Measurements from ENCODE around the gene PCDHGA8. TPM values are rescaled to one million over a fixed set of nuclear protein-coding genes. Genes with fewer than 3 reads are reported as not detected.

Gene PCDHGA8
- total RNA-seq, 1 donor from 2014 or later: 1.5 TPM

GRCh38 chr5:141437221-141437620 lies 44.8 kb downstream of the PCDHGA8 start:
- TF ChIP-seq CTCF (IDR thresholded peaks at IDR 0.05): no peak
- H3K27ac ChIP-seq: no peak overlapping the region
- no peaks in the 10 kb centered on the region for H3K27me3 ChIP-seq (ENCODE audit: low read depth)
- no peak for DNase-seq
- no peaks in the 10 kb centered on the region for H3K36me3 ChIP-seq
- H3K4me1 ChIP-seq: no peaks in the 10 kb centered on the region
- ATAC-seq: no peak
- intact Hi-C loops (cut with DNase I): no loop called here
- peaks cover 62% of the 10 kb centered on the region for H3K9me3 ChIP-seq
- no peak overlapping the region for H3K4me3 ChIP-seq

DNA sequence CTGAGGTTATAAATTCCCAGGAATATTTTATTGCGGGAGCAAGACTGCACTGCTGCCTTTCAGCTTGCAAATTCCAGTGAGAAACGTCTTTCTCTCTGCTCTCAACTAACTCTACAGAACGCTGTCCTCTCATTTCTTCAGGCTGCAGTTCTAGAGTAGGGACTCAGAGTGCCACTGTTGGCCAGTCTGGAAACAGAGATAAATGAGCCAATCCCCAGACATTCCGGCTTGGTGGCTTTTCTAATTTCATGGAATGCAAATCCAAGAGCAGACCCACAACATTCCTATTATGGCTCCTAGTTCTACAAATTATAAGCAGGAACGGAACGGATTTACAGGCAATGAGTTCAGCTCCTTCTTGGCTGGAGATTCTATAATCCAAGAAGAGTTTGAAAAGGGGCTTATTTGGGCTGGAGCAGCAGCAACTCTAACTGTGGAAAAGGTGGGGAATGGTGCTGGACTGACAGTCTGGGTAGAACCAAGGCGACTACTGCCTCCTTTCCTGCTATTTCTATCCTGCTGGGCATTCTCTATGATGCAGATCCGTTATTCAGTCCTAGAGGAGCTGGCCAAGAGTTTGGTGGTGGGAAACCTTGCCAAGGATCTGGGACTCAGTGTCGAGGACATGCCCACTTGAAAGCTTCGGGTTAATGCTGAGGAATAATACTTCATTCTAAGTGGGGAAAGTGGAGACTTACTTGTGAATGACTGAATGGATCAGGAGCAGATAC lies 47.1 kb downstream of the PCDHGA8 start:
- no peak overlapping the region for H3K4me3 ChIP-seq
- no peak overlapping the region for H3K27ac ChIP-seq
- DNase-seq (no peak), ATAC-seq (no peak)
- intact Hi-C loops (cut with DNase I): no loop called here
- no peaks in the 10 kb centered on the region for H3K27me3 ChIP-seq (ENCODE audit: low read depth)
- peaks cover 46% of the 10 kb centered on the region for H3K9me3 ChIP-seq
- H3K36me3 ChIP-seq: no peaks in the 10 kb centered on the region
- TF ChIP-seq CTCF (IDR thresholded peaks at IDR 0.05): no peak
- H3K4me1 ChIP-seq: no peaks in the 10 kb centered on the region

- Histone ChIP-seq H3K9me3 (peaks cover 44% of the 10 kb centered on the region), H3K4me1 (no peaks in the 10 kb centered on the region), H3K27ac (no peak overlapping the region), H3K36me3 (no peaks in the 10 kb centered on the region), H3K4me3 (no peak overlapping the region), H3K27me3 (ENCODE audit: low read depth) (no peaks in the 10 kb centered on the region)
- no peak for TF ChIP-seq CTCF (IDR thresholded peaks at IDR 0.05)
- intact Hi-C loops (cut with DNase I): no loop called here
- ATAC-seq (no peak), DNase-seq (no peak)
Observed at GRCh38 chr5:141440341-141440740, 47.9 kb downstream of the PCDHGA8 start.

DNA sequence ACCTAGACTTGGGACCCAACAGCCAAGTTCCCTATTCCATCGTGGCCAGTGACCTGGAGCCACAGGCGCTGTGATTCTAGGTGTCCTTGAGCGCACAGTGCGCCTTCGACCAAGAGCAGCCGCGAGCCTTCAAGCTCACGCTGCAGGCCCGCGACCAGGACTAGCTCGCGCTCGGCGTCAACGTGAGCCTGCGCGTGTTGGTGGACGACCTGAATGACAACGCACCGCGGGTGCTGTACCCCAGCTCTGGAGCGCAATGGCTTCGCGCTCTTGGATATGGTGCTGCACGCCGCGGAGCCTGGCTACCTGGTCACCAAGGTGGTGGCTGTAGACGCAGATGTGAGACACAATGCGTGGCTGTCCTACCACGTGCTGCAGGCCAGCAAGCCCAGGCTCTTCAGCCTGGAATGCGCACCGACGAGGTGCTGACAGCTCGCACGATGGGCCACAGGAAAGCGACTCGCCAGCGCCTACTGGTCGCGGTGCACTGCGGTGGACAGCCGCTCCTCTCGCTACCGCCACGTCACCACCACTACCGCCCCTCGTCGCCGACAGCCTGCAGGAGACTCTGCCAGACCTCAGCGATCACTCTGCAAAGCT lies 49.2 kb downstream of the PCDHGA8 start:
- Histone ChIP-seq H3K4me1 (no peaks in the 10 kb centered on the region), H3K27ac (no peak overlapping the region), H3K36me3 (no peaks in the 10 kb centered on the region), H3K27me3 (ENCODE audit: low read depth) (no peaks in the 10 kb centered on the region), H3K9me3 (peaks cover 31% of the 10 kb centered on the region), H3K4me3 (no peak overlapping the region)
- DNase-seq: no peak
- intact Hi-C loops (cut with DNase I): no loop called here
- no peak for ATAC-seq
- TF ChIP-seq CTCF (IDR thresholded peaks at IDR 0.05): no peak

Other genes starting within 250 kb of the PCDHGA8 start
- gene PCDHB6, start 242.6 kb upstream of the PCDHGA8 start, total RNA-seq: 0.41 TPM
- 1.9 TPM for gene PCDHB7, start 220.0 kb upstream of the PCDHGA8 start, total RNA-seq
- 2.6 TPM for gene PCDHB8, start 214.8 kb upstream of the PCDHGA8 start, total RNA-seq
- gene PCDHB16, start 210.2 kb upstream of the PCDHGA8 start, total RNA-seq: 2.6 TPM
- gene PCDHB9, start 205.5 kb upstream of the PCDHGA8 start, total RNA-seq: 3.0 TPM
- gene PCDHB10, start 200.3 kb upstream of the PCDHGA8 start, total RNA-seq: 2.0 TPM
- 2.7 TPM for gene PCDHB11, start 193.0 kb upstream of the PCDHGA8 start, total RNA-seq
- 1.7 TPM for gene PCDHB12, start 183.9 kb upstream of the PCDHGA8 start, total RNA-seq
- gene PCDHB13, start 178.7 kb upstream of the PCDHGA8 start, total RNA-seq: 2.9 TPM
- gene PCDHB14, start 169.3 kb upstream of the PCDHGA8 start, total RNA-seq: 2.1 TPM
- 2.8 TPM for gene PCDHB15, start 147.2 kb upstream of the PCDHGA8 start, total RNA-seq
- gene SLC25A2, start 88.6 kb upstream of the PCDHGA8 start, total RNA-seq: 0.71 TPM
- gene TAF7, start 71.8 kb upstream of the PCDHGA8 start, total RNA-seq: 65.0 TPM
- 0.53 TPM for gene PCDHGA1, start 62.1 kb upstream of the PCDHGA8 start, total RNA-seq
- gene PCDHGA2, start 53.9 kb upstream of the PCDHGA8 start, total RNA-seq: 2.7 TPM
- gene PCDHGA3, start 48.8 kb upstream of the PCDHGA8 start, total RNA-seq: 1.8 TPM
- gene PCDHGB1, start 42.5 kb upstream of the PCDHGA8 start, total RNA-seq: 1.8 TPM
- gene PCDHGA4, start 37.6 kb upstream of the PCDHGA8 start, total RNA-seq: 3.1 TPM
- gene PCDHGB2, start 32.6 kb upstream of the PCDHGA8 start, total RNA-seq: 3.7 TPM
- gene PCDHGA5, start 28.5 kb upstream of the PCDHGA8 start, total RNA-seq: 2.8 TPM
- 2.2 TPM for gene PCDHGB3, start 22.4 kb upstream of the PCDHGA8 start, total RNA-seq
- gene PCDHGA6, start 18.7 kb upstream of the PCDHGA8 start, total RNA-seq: 3.2 TPM
- gene PCDHGA7, start 9.9 kb upstream of the PCDHGA8 start, total RNA-seq: 1.9 TPM
- 5.3 TPM for gene PCDHGB4, start 4.9 kb upstream of the PCDHGA8 start, total RNA-seq
- 9.1 TPM for gene PCDHGB5, start 5.3 kb downstream of the PCDHGA8 start, total RNA-seq
- gene PCDHGA9, start 10.1 kb downstream of the PCDHGA8 start, total RNA-seq: 4.8 TPM
- gene PCDHGB6, start 15.4 kb downstream of the PCDHGA8 start, total RNA-seq: 7.7 TPM
- gene PCDHGA10, start 20.4 kb downstream of the PCDHGA8 start, total RNA-seq: 5.4 TPM
- 15.9 TPM for gene PCDHGB7, start 25.0 kb downstream of the PCDHGA8 start, total RNA-seq
- gene PCDHGA11, start 28.4 kb downstream of the PCDHGA8 start, total RNA-seq: 3.2 TPM
- 5.9 TPM for gene PCDHGA12, start 37.9 kb downstream of the PCDHGA8 start, total RNA-seq
- gene PCDHGC3, start 83.3 kb downstream of the PCDHGA8 start, total RNA-seq: 82.4 TPM
- gene PCDHGC4, start 92.4 kb downstream of the PCDHGA8 start, total RNA-seq: 1.5 TPM
- 1.8 TPM for gene PCDHGC5, start 96.4 kb downstream of the PCDHGA8 start, total RNA-seq
- gene DIAPH1, start 226.4 kb downstream of the PCDHGA8 start, total RNA-seq: 118 TPM
- gene HDAC3, start 244.2 kb downstream of the PCDHGA8 start, total RNA-seq: 45.8 TPM
- gene RELL2, start 244.4 kb downstream of the PCDHGA8 start, total RNA-seq: 5.5 TPM